ENCODE measurements around the gene ETV4.

DNA sequence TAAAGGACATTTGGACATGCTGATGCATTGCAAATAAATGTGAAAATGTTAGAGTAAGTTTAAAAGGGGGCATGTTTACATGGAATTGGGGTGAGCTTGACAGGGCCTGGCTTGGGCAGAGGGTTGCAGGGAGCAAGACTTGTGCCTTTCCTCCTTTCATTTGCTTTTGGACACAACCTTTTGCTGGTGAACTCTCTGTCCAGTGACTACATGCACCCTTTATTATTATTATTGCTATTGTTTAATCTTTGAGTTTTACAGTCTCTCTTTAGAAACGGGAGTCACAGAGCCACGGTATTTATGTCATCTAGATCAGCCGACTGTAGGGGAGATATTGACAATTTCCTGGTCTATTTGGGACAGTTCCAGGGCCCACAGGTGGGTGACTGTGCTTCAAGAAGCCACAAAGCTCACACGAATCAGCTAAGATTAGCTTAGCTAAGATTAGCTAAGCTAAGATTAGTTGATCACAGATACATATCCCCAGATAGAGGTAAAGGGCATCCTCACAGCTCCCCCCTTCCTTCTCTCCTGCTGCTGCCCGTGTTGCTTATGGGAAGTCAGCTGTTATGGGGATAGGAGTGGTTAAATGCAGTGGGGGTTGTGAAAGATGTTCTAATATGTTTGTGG lies 28.9 kb upstream of the ETV4 start:
- TF ChIP-seq ARNT (IDR thresholded peaks at IDR 0.05) = no peak
- TF ChIP-seq FOXA1 (IDR thresholded peaks at IDR 0.05) = no peak
- no peak for TF ChIP-seq NFRKB (IDR thresholded peaks at IDR 0.05)
- TF ChIP-seq LEF1 (IDR thresholded peaks at IDR 0.05; ENCODE audit: borderline replicate concordance) = no peak
- TF ChIP-seq SP1 (IDR thresholded peaks at IDR 0.05) = no peak
- no peak for TF ChIP-seq HDGF (IDR thresholded peaks at IDR 0.05; ENCODE audit: borderline replicate concordance)
